H1 (cell line): ENCODE results near the gene EVX2. TPM values are rescaled to one million over a fixed set of nuclear protein-coding genes. Genes with fewer than 3 reads are reported as not detected.

Experiments
- CREB1 ChIP-seq: IDR thresholded peaks from 2 replicates; pipeline ENCODE4 v1.6.1; 2012; ENCODE audit warnings: inconsistent platforms
- CTCF ChIP-seq, 3 experiments: IDR thresholded peaks; 1 replicate in 2 of 3; 2 replicates in 1 of 3; pipeline versions ENCODE4 v1.5.1 to v1.6.1; 2011; ENCODE audit warnings: low read length in 3 of 3, mild to moderate bottlenecking in 3 of 3, inconsistent platforms in 2 of 3, low read depth in 1 of 3, moderate library complexity in 1 of 3; ENCODE audit not compliant: insufficient read depth in 1 of 3; ENCODE audit errors: control extremely low read depth in 1 of 3
- FOSL1 ChIP-seq: IDR thresholded peaks from 2 replicates; pipeline ENCODE4 v1.6.1; 2011; ENCODE audit warnings: mild to moderate bottlenecking, low read depth, low read length, moderate library complexity; ENCODE audit not compliant: insufficient read depth
- JUND ChIP-seq: IDR thresholded peaks from 2 replicates; pipeline ENCODE4 v1.6.1; 2011; ENCODE audit warnings: mild to moderate bottlenecking, improper control_type of control experiment, low read length
- KDM4A ChIP-seq: IDR thresholded peaks from one replicate; pipeline ENCODE4 v1.7.1; 2012; ENCODE audit warnings: low read depth, mild to moderate bottlenecking, moderate library complexity, low read length, inconsistent platforms; ENCODE audit not compliant: severe bottlenecking
- POLR2AphosphoS5 ChIP-seq: IDR thresholded peaks from 2 replicates; pipeline ENCODE4 v1.6.1; 2011; ENCODE audit warnings: low read depth, low read length
- SIRT6 ChIP-seq: IDR thresholded peaks from one replicate; pipeline ENCODE4 v1.7.1; 2012; ENCODE audit warnings: low read length, inconsistent platforms
- SP2 ChIP-seq: IDR thresholded peaks from 2 replicates; pipeline ENCODE4 v1.6.1; 2012; ENCODE audit warnings: mild to moderate bottlenecking, low read length, inconsistent platforms
- SRF ChIP-seq: IDR thresholded peaks from 2 replicates; pipeline ENCODE4 v1.6.1; 2011; ENCODE audit warnings: mild to moderate bottlenecking, low read depth, low read length, moderate library complexity
- USF2 ChIP-seq: IDR thresholded peaks from 2 replicates; pipeline ENCODE4 v1.6.1; 2011; ENCODE audit warnings: low read length, improper control_type of control experiment
- ZNF274 ChIP-seq: IDR thresholded peaks from 2 replicates; pipeline ENCODE4 v1.7.0; 2012; ENCODE audit warnings: low read length, borderline replicate concordance; ENCODE audit errors: extremely low read depth
- polyA plus RNA-seq, 7 experiments: library from polyadenylated mRNA; depleted of rRNA in 3 of 7; stranded (reverse) in 5 of 7; unstranded in 2 of 7; fragments of >200 nt in 5 of 7; fragments of 200-250 nt in 2 of 7; gene quantifications; 1 replicate in 5 of 7; 2 replicates in 1 of 7; 4 replicates in 1 of 7; pipeline versions ENCODE4 v1.2.1 to v1.2.3, GENCODE V29; 2011 to 2013; ENCODE audit warnings: missing spikeins in 2 of 7, mixed read lengths in 2 of 7
- total RNA-seq: library from RNA; stranded (reverse); fragmentation: NEBNext Ultra II Directional; extraction: Animal tissue kit (Norgen Biotek cat#: 25700); gene quantifications from 2 replicates; pipeline ENCODE4 v1.2.1, GENCODE V29; 2021

EVX2 gene
- total and polyA plus RNA-seq, 2 of the 8 experiments (the other 6 are each of a cell fraction or from before 2014, with no cell fraction given): not detected

GRCh38 chr2:176066645-176067588 is 16.8 kb downstream of the EVX2 start (continued):
- TF ChIP-seq USF2: no peak
- TF ChIP-seq CTCF (IDR thresholded peaks at IDR 0.05; ENCODE audit: control extremely low read depth in 1 of 3, insufficient read depth in 1 of 3, low read depth in 1 of 3, low read length in 3 of 3): no peak
- no peak for TF ChIP-seq SRF
- no peak for TF ChIP-seq CREB1
- no peak for TF ChIP-seq SIRT6
- peak; percentile 91 for TF ChIP-seq KDM4A
- no peak for TF ChIP-seq SP2
- TF ChIP-seq ZNF274: no peak
- TF ChIP-seq JUND: no peak
- no peak for TF ChIP-seq POLR2AphosphoS5
- TF ChIP-seq FOSL1: no peak
